ENCODE results near the gene MOB4.

DNA sequence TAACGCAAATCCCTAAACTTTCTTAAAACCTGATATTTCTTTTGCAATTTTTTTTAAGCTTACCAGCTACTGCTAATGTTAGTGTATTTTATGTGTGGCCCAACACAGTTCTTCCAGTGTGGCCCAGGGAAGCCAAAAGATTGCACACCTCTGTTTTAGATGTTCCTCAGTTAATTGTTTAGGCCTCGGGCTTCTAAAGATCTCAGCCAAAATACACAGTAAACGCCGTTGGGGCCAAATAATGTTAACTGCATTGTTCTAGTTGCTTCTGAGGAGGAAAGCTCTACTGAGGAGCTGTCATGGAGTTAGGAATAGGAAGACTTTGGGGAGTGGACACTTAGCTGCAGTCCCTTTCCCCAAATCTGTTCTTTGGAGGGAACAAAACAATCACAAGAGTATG lies 13.7 kb upstream of the MOB4 start:
- no peak for TF ChIP-seq YY1 (IDR thresholded peaks at IDR 0.05; ENCODE audit: insufficient read depth, insufficient read length)
- TF ChIP-seq SUZ12 (IDR thresholded peaks at IDR 0.05; ENCODE audit: extremely low read depth, insufficient read depth, insufficient read length), result no peak

Data from NT2/D1 (cell line).